GM12875 (cell line): ENCODE data around the gene ADAMTS8.

ENCODE experiments used
- H3K4me3 ChIP-seq: one replicate; pipeline ENCODE4 v1.5.1; 2011; ENCODE audit warnings: low read depth, low read length, control low read depth
- TF ChIP-seq, protein P1 (sequence below): IDR thresholded peaks from 2 replicates; pipeline ENCODE4 v1.5.1; 2011; ENCODE audit warnings: low read depth, mild to moderate bottlenecking, control low read depth, inconsistent platforms, low read length, moderate library complexity, borderline replicate concordance; ENCODE audit not compliant: insufficient read depth

The ADAMTS8 gene

DNA sequence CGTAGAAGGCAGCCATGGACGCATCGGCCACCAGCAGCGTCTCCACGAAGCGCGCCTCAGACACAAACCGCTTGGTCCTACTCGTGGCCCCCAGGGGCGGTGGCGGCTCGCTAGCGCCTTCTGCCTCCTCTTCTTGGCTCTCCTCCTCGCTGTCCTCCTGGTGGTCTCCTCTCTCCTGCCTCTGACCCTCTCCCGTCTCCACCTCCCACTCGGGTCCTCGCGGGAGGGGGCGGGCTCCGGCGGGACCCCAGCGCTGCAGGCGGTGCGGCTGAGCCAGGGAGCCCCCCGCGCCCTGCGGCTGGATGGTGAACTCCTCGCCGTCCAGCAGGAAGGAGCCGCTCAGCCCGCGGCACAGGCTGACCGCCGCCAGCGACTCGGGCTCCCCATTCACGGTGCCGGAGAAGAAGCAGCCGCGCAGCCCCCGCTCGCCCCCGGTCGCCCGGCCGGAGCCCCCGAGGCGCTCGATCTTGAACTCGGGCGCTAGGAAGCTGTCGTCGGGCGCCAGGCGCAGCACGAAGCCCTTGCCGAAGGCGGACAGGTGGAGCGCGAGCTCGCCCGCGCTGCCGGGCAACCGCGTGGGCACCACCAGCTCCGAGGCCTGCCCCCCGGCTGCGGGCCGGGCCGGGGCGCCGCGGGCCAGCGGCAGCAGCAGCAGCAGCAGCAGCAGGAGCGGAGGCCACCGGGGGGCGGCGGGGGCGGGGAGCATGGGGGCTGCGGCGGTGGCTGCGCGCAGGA is 661 bp downstream of the ADAMTS8 start:
- no peak overlapping the region for H3K4me3 ChIP-seq
- TF ChIP-seq, protein P1, sequence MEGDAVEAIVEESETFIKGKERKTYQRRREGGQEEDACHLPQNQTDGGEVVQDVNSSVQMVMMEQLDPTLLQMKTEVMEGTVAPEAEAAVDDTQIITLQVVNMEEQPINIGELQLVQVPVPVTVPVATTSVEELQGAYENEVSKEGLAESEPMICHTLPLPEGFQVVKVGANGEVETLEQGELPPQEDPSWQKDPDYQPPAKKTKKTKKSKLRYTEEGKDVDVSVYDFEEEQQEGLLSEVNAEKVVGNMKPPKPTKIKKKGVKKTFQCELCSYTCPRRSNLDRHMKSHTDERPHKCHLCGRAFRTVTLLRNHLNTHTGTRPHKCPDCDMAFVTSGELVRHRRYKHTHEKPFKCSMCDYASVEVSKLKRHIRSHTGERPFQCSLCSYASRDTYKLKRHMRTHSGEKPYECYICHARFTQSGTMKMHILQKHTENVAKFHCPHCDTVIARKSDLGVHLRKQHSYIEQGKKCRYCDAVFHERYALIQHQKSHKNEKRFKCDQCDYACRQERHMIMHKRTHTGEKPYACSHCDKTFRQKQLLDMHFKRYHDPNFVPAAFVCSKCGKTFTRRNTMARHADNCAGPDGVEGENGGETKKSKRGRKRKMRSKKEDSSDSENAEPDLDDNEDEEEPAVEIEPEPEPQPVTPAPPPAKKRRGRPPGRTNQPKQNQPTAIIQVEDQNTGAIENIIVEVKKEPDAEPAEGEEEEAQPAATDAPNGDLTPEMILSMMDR: no peak

DNA sequence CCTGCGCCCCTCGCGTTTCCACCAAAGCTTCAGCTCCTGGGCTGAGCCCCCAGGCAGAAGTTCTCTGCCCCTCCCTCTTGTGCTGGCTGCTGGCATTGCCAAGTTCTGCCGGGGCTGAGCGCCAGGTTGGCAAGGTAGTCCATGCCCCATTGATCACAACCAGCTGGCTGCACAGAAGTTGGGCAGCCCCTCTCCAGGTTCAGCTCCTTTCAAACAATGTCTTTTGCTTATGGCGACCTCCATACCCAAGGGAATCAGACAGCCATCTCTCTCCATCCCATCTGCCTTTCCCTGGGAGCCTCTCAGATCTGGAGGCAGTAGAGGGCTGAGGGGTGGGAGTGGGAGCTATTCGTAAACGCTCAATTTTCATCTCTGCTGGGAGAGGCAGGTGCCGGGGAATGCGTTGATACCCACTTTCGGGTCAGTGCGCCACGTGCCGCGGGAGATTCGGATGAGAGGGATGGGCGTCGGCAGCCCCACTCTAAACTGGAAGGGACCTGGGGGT is 1.5 kb downstream of the ADAMTS8 start:
- TF ChIP-seq, protein P1: no peak
- H3K4me3 ChIP-seq: no peak overlapping the region

DNA sequence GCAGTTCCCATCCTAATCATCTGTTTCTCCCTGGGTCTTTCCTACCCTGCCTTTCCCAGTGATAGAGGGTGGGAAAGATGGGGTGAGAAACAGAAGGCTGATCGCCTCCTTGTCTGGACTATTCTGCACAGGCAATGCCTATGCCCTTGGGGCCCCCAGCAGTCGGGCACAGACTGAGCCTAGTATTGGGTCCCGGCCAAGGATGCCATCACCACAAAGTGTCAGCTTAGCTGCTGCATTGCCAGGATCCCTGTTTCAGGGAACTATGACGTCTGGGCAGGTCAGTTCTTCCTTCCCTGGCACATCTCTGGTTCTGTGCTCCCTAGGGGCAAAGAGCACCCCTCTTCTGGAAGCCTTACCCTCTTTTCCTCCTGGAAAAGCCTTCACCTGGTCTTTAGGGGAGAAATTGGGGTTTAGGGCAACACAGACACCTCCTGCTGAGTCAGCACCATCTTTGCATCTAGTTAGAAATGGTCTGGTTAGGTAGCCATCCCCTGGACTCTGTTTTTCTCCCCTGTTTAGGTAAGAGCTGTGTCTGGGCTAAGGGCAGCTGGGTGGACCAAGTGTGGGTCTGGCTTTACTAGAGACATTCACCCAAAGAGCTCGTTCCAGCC is 2.1 kb downstream of the ADAMTS8 start:
- no peak overlapping the region for H3K4me3 ChIP-seq
- TF ChIP-seq, protein P1: no peak

DNA sequence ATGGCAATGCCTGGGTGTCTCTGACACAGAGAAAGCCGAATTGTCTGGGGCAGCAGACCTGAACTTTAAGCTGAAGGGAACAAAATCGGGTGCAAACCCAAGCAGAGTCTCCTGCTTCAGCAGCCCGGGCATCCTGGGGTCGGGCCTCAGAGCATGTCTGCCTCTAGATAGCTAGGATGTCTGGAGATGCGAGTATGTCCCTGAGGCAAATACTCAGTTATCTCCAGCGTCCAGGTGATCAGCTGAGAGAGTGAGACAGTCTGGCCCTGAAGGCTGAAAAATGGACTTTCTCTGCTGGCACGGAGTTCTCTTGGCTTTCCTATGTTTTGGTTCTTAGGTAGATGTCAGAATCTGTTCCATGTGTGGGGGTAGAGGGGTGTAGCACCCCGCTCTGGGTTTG is 3.3 kb downstream of the ADAMTS8 start:
- TF ChIP-seq, protein P1: no peak
- no peak overlapping the region for H3K4me3 ChIP-seq

DNA sequence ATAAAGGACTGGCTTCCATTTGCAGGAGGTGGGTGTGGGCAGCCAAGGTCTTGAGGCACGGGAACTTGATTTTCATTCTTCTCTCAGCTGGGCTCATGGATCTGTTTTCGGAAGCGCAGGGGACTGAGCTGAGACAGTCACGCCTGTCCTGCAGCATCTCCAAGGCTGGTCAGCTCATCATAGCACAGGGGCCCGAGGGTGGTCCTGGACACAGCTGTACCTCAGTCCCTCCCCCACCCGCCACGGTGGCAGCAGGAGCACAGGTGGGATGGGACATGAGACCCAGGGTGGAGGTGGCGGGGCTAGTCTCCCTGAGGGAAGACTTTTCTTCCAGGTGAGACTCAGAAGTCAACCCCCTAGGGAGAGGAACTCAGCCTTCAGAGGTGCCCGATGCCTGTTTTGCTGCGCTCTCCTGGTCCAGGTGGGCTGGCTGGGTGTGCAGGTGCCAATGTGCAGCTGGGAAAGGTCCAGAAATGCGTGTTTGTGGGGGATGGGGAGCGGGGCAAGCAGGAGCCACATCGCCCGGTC is 3.7 kb downstream of the ADAMTS8 start:
- TF ChIP-seq, protein P1: no peak

DNA sequence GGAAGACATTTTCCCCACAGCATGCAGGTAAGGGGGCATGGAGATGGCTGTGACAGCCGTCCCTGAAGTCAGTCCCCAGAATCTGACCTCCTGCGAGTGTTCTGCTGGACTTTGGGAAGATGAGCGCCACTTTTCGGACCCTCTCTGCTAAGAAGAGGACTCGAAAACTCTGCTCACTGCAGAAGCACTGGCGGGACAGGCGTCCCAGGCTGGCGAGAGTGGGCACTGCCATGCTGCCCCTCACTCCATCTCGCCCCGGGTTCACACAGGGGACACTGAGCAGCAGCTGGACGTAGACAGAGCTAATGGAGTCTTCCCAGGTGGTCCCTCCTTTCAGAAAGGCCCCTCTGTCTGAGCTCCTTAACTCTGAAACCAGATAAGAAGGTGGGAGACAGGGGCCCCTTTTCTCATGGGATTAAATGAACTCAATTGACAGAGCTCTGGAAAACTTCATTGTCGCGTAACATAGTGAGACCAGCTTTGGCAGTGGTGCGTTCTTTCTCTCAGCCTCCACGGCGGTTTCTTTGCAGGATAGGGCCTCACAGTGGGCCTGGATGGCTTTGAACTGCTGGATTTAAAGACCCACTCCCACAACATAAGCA is 4.8 kb downstream of the ADAMTS8 start:
- no peak overlapping the region for H3K4me3 ChIP-seq
- TF ChIP-seq, protein P1: no peak

More for the DNA sequence above, 3.7 kb downstream of the ADAMTS8 start:
- H3K4me3 ChIP-seq: no peak overlapping the region
